IMR-90 (cell line): ENCODE results near the gene SPATA13.

ENCODE experiments used
- BHLHE40 ChIP-seq: fragments of 150-350 bp; IDR thresholded peaks from 2 replicates; pipeline ENCODE4 v1.6.1; 2016; ENCODE audit warnings: mild to moderate bottlenecking, low read depth, low read length
- CEBPB ChIP-seq: IDR thresholded peaks from 2 replicates; pipeline ENCODE4 v1.6.1; 2012; ENCODE audit warnings: low read depth, low read length, improper control_type of control experiment
- CHD1 ChIP-seq: IDR thresholded peaks from 2 replicates; pipeline ENCODE4 v1.6.1; 2012; ENCODE audit warnings: low read depth, low read length, improper control_type of control experiment
- MAFK ChIP-seq: IDR thresholded peaks from 2 replicates; pipeline ENCODE4 v1.6.1; 2012; ENCODE audit warnings: low read depth, low read length, improper control_type of control experiment
- MAZ ChIP-seq: IDR thresholded peaks from 2 replicates; pipeline ENCODE4 v1.6.1; 2012; ENCODE audit warnings: low read depth, mild to moderate bottlenecking, low read length, improper control_type of control experiment, moderate library complexity, borderline replicate concordance
- MXI1 ChIP-seq: IDR thresholded peaks from 2 replicates; pipeline ENCODE4 v1.6.1; 2012; ENCODE audit warnings: low read depth, mild to moderate bottlenecking, low read length, moderate library complexity, borderline replicate concordance
- POLR2A ChIP-seq: IDR thresholded peaks from 2 replicates; pipeline ENCODE4 v1.6.1; 2012; ENCODE audit warnings: mild to moderate bottlenecking, low read depth, low read length
- RAD21 ChIP-seq: IDR thresholded peaks from 2 replicates; pipeline ENCODE4 v1.6.1; 2012; ENCODE audit warnings: low read length, improper control_type of control experiment
- RCOR1 ChIP-seq: IDR thresholded peaks from 2 replicates; pipeline ENCODE4 v1.6.1; 2012; ENCODE audit warnings: mild to moderate bottlenecking, low read length, improper control_type of control experiment; ENCODE audit not compliant: insufficient replicate concordance
- RFX5 ChIP-seq: IDR thresholded peaks from 2 replicates; pipeline ENCODE4 v1.8.0; 2012; ENCODE audit warnings: low read depth, mild to moderate bottlenecking, low read length, moderate library complexity
- SMC3 ChIP-seq: fragments of 150-350 bp; IDR thresholded peaks from 2 replicates; pipeline ENCODE4 v1.6.1; 2016; ENCODE audit warnings: low read depth, mild to moderate bottlenecking, antibody characterized with exemption, low read length, moderate library complexity
- TF ChIP-seq, protein P1 (sequence below): conservative IDR thresholded peaks from 2 replicates; pipeline ENCODE4 v1.5.1; 2012; ENCODE audit warnings: mild to moderate bottlenecking, low read depth, low read length, improper control_type of control experiment
- TF ChIP-seq, protein P2 (sequence below): fragments of 150-350 bp; IDR thresholded peaks from 2 replicates; pipeline ENCODE4 v1.6.1; 2017; ENCODE audit warnings: mild to moderate bottlenecking, antibody characterized with exemption, low read length, low read depth

DNA sequence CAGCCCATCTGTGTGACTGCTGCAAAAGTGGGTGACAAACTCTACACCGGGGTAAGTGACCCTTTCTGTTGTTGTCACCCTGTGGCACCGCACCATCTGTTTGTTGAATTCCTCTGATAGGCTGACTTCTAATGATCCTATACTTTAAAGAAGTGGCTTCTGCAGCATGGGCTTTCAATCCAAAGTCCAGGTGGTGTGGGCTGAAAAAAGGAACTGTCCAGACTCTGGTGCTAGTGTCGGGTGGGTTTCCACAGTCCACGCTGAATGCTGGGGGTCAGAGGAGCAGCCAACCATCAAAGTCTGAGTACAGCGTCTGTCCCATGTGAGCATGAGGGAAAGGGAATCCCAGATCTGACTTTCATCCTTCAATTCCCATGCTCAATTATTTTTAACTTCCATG is 31.6 kb upstream of the SPATA13 start:
- no peak for TF ChIP-seq MXI1
- TF ChIP-seq, protein P1, sequence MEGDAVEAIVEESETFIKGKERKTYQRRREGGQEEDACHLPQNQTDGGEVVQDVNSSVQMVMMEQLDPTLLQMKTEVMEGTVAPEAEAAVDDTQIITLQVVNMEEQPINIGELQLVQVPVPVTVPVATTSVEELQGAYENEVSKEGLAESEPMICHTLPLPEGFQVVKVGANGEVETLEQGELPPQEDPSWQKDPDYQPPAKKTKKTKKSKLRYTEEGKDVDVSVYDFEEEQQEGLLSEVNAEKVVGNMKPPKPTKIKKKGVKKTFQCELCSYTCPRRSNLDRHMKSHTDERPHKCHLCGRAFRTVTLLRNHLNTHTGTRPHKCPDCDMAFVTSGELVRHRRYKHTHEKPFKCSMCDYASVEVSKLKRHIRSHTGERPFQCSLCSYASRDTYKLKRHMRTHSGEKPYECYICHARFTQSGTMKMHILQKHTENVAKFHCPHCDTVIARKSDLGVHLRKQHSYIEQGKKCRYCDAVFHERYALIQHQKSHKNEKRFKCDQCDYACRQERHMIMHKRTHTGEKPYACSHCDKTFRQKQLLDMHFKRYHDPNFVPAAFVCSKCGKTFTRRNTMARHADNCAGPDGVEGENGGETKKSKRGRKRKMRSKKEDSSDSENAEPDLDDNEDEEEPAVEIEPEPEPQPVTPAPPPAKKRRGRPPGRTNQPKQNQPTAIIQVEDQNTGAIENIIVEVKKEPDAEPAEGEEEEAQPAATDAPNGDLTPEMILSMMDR = no peak
- TF ChIP-seq RAD21 = no peak
- TF ChIP-seq SMC3 = no peak
- no peak for TF ChIP-seq POLR2A
- TF ChIP-seq MAZ = no peak
- no peak for TF ChIP-seq MAFK
- TF ChIP-seq, protein P2, sequence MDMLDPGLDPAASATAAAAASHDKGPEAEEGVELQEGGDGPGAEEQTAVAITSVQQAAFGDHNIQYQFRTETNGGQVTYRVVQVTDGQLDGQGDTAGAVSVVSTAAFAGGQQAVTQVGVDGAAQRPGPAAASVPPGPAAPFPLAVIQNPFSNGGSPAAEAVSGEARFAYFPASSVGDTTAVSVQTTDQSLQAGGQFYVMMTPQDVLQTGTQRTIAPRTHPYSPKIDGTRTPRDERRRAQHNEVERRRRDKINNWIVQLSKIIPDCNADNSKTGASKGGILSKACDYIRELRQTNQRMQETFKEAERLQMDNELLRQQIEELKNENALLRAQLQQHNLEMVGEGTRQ = no peak
- TF ChIP-seq CEBPB = no peak
- TF ChIP-seq RCOR1 = no peak
- TF ChIP-seq BHLHE40 = no peak
- TF ChIP-seq CHD1 = no peak
- no peak for TF ChIP-seq RFX5
